ENCODE measurements around the gene CDV3. TPM values are rescaled to one million over a fixed set of nuclear protein-coding genes. Genes with fewer than 3 reads are reported as not detected.
"Not testable (repeated sequence)": the region's sequence is repeated elsewhere in the genome, so short reads cannot be mapped to it uniquely, and the experiment has no call there.

The CDV3 gene
- total and polyA plus RNA-seq, 2 donors (not counting 3 experiments of a cell fraction or from before 2014, with no cell fraction given): 46.7 to 229 TPM

DNA sequence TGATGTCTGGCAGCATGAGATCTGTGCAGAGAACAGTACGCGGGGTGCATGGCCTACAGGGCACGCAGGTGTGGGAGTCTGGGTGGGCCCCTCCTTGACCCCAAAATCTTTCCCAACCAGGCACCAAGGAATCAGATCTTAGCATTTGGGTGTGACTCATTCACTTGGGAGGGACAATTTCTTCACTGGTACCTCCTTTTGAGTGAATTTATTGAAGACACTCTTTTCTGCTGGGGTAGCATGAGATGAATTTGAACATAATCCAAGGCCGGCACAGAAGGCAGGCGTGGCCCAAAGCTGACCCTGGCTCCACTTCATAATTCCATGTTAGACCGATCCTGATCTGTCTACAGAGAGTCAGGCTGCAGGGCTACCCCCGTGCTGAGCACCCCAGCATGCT is 30.6 kb upstream of the CDV3 start:
- Histone ChIP-seq H3K4me1 (ENCODE audit: control insufficient read depth, extremely low read depth, insufficient read depth, low read length) (peaks cover 13% of the 10 kb centered on the region), H3K79me2 (ENCODE audit: control insufficient read depth, insufficient read depth, low read length) (no peaks in the 10 kb centered on the region), H3K4me3 (replicated peaks in 1 of 3; ENCODE audit: insufficient read depth in 1 of 3, low read depth in 1 of 3, low read length in 3 of 3) (no peak overlapping the region), H3K9me1 (replicated peaks; ENCODE audit: control insufficient read depth, extremely low read depth, insufficient read depth, low read length) (no peaks in the 10 kb centered on the region), H2AFZ (ENCODE audit: low read depth, low read length) (no peak overlapping the region), H4K20me1 (replicated peaks; ENCODE audit: control insufficient read depth, extremely low read depth, insufficient read depth, low read length) (no peaks in the 10 kb centered on the region), H3K4me2 (ENCODE audit: insufficient read depth, low read length) (no peak overlapping the region), H3K36me3 (ENCODE audit: control insufficient read depth in 2 of 2, extremely low read depth in 1 of 2, insufficient read depth in 2 of 2, low read length in 2 of 2) (no peaks in the 10 kb centered on the region), H3K9ac (replicated peaks; ENCODE audit: extremely low read depth, insufficient read depth, low read length) (no peak overlapping the region), H3K27ac (ENCODE audit: insufficient read depth, low read depth, low read length) (no peak overlapping the region), H3K9me3 (replicated peaks; ENCODE audit: control insufficient read depth, insufficient read depth, low read length) (no peaks in the 10 kb centered on the region), H3K27me3 (ENCODE audit: control insufficient read depth in 2 of 2, insufficient read depth in 2 of 2, low read length in 2 of 2) (no peaks in the 10 kb centered on the region)
- ChIA-PET CTCF (interaction anchor here (1.5 kb wide), 1 partner anchor 29 kb away, joined by 3 read pairs; no protein-coding TSS in a partner anchor), POLR2A (no interaction called here)
- dilution Hi-C loops (cut with MboI; ENCODE audit: extremely low pct_ligation_motif_present, low sequenced_read_pairs) (no loop called here), intact Hi-C loops (cut with micrococcal nuclease) (no loop called here)
- TF ChIP-seq, protein P1, sequence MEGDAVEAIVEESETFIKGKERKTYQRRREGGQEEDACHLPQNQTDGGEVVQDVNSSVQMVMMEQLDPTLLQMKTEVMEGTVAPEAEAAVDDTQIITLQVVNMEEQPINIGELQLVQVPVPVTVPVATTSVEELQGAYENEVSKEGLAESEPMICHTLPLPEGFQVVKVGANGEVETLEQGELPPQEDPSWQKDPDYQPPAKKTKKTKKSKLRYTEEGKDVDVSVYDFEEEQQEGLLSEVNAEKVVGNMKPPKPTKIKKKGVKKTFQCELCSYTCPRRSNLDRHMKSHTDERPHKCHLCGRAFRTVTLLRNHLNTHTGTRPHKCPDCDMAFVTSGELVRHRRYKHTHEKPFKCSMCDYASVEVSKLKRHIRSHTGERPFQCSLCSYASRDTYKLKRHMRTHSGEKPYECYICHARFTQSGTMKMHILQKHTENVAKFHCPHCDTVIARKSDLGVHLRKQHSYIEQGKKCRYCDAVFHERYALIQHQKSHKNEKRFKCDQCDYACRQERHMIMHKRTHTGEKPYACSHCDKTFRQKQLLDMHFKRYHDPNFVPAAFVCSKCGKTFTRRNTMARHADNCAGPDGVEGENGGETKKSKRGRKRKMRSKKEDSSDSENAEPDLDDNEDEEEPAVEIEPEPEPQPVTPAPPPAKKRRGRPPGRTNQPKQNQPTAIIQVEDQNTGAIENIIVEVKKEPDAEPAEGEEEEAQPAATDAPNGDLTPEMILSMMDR (IDR thresholded peaks at IDR 0.05; ENCODE audit: extremely low read depth in 1 of 2, insufficient read depth in 1 of 2, low read depth in 1 of 2, low read length in 2 of 2): no peak
- no peak for TF ChIP-seq POLR2A (IDR thresholded peaks at IDR 0.05; ENCODE audit: low read depth, low read length)
- TF ChIP-seq MYC (IDR thresholded peaks at IDR 0.05; ENCODE audit: low read depth, low read length): no peak
- TF ChIP-seq, protein P2, sequence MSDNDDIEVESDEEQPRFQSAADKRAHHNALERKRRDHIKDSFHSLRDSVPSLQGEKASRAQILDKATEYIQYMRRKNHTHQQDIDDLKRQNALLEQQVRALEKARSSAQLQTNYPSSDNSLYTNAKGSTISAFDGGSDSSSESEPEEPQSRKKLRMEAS (IDR thresholded peaks at IDR 0.05; ENCODE audit: insufficient read depth, insufficient read length): no peak
- no peak for TF ChIP-seq FOS (IDR thresholded peaks at IDR 0.05; ENCODE audit: borderline replicate concordance, insufficient read depth, low read length)
- no peak for TF ChIP-seq GATA2 (IDR thresholded peaks at IDR 0.05; ENCODE audit: insufficient read depth, insufficient read length, low read depth, low read length)
- TF ChIP-seq EZH2 (IDR thresholded peaks at IDR 0.05; ENCODE audit: borderline replicate concordance, low read depth, low read length, severe bottlenecking): no peak
- TF ChIP-seq JUN (IDR thresholded peaks at IDR 0.05; ENCODE audit: borderline replicate concordance, insufficient read depth, insufficient read length, low read depth): no peak
- no peak for TF ChIP-seq POLR2AphosphoS5 (IDR thresholded peaks at IDR 0.05; ENCODE audit: insufficient read depth, low read depth, low read length)
- DNase-seq (ENCODE audit: low read depth, low spot score) (no peak), FAIRE-seq (no peak)
- no TSS peak for BruUV-seq (replicated peaks)

DNA sequence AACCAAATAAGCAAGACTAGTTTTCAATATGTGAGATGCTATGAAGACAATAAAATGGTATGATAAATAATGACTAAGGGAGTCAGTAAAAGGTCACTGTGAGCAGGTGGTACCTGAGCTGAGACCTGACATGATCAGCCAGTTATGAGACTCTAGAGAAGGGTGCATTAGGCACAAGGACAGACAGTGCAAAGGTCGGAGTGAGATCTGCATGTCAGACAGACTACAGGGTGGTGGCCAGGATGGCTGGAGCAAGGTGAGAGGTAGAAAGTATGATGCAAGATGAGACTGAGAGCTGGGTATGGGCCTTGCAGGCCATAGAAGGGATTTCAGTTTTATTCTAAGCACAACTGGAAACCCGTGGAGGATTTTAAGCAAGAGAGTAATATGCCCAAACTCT is 28.5 kb upstream of the CDV3 start:
- FAIRE-seq; CTCF ChIA-PET; dilution Hi-C loops (cut with MboI; ENCODE audit: extremely low pct_ligation_motif_present, low sequenced_read_pairs); H4K20me1 ChIP-seq (replicated peaks; ENCODE audit: control insufficient read depth, extremely low read depth, insufficient read depth, low read length); H3K9me1 ChIP-seq (replicated peaks; ENCODE audit: control insufficient read depth, extremely low read depth, insufficient read depth, low read length); H2AFZ ChIP-seq (ENCODE audit: low read depth, low read length); H3K27ac ChIP-seq (ENCODE audit: insufficient read depth, low read depth, low read length); H3K79me2 ChIP-seq (ENCODE audit: control insufficient read depth, insufficient read depth, low read length); intact Hi-C loops (cut with micrococcal nuclease); H3K9ac ChIP-seq (replicated peaks; ENCODE audit: extremely low read depth, insufficient read depth, low read length); POLR2A ChIA-PET; H3K4me2 ChIP-seq (ENCODE audit: insufficient read depth, low read length); DNase-seq (ENCODE audit: low read depth, low spot score); H3K27me3 ChIP-seq (ENCODE audit: control insufficient read depth in 2 of 2, insufficient read depth in 2 of 2, low read length in 2 of 2); H3K36me3 ChIP-seq (ENCODE audit: control insufficient read depth in 2 of 2, extremely low read depth in 1 of 2, insufficient read depth in 2 of 2, low read length in 2 of 2); H3K9me3 ChIP-seq (replicated peaks; ENCODE audit: control insufficient read depth, insufficient read depth, low read length); BruUV-seq (replicated peaks); H3K4me3 ChIP-seq (replicated peaks in 1 of 3; ENCODE audit: insufficient read depth in 1 of 3, low read depth in 1 of 3, low read length in 3 of 3): not testable (repeated sequence)
- peaks cover 13% of the 10 kb centered on the region for H3K4me1 ChIP-seq (ENCODE audit: control insufficient read depth, extremely low read depth, insufficient read depth, low read length)

All from endothelial cell of umbilical vein (primary cell).